HepG2 (cell line): ENCODE results near the gene MPV17L2. TPM values are rescaled to one million over a fixed set of nuclear protein-coding genes. Genes with fewer than 3 reads are reported as not detected.

Experiments used
- ATAC-seq: fragments of 200-7000 bp; cut with Tn5 transposase; 3 replicates; pipeline ENCODE4 v1.9.1; 2020; ENCODE audit warnings: mild to moderate bottlenecking, moderate library complexity
- BruUV-seq: library from RNA; stranded (reverse); fragments of 400-500 nt; replicated peaks from 2 replicates; lab custom pipeline; 2021; lab: Mats Ljungman, UMichigan
- CTCF ChIA-PET: fragments of 300-600 bp; formaldehyde crosslinking; extraction: SDS; loops from one replicate; lab custom pipeline; 2021; ENCODE audit warnings: low total read pairs, inconsistent platforms, low intra/inter-chr PET ratio; lab: Yijun Ruan, JAX
- POLR2A ChIA-PET: fragments of 350-600 bp; sonication (Branson Sonifier 250); formaldehyde crosslinking; loops from one replicate; lab custom pipeline; 2020; ENCODE audit warnings: antibody characterized with exemption, inconsistent platforms; lab: Yijun Ruan, JAX
- DNase-seq: peaks from one replicate; pipeline ENCODE4 v3.0.0-alpha.2; 2015; ENCODE audit warnings: low spot score
- FAIRE-seq: peaks from 3 replicates; lab custom pipeline; 2011; peaks lifted over from hg19 to GRCh38; lab: Jason Lieb, UNC
- H2AFZ ChIP-seq: one replicate; pipeline ENCODE4 v1.6.1; 2011; ENCODE audit warnings: low read length, inconsistent platforms
- H3K27ac ChIP-seq: fragments of 300-600 bp; 3 replicates; pipeline ENCODE4 v1.8.0; 2011; ENCODE audit warnings: mixed run types, mild to moderate bottlenecking, mixed read lengths, low read length, inconsistent platforms; ENCODE audit not compliant: insufficient read depth; ENCODE audit errors: extremely low read length
- H3K27me3 ChIP-seq, 2 experiments: fragments of 200-600 bp in 1 of 2; 2 replicates in 1 of 2; 3 replicates in 1 of 2; pipeline versions ENCODE4 v1.6.0 to v1.8.0; 2011; ENCODE audit warnings: low read length in 2 of 2, mild to moderate bottlenecking in 2 of 2, moderate library complexity in 2 of 2, inconsistent platforms in 1 of 2; ENCODE audit not compliant: insufficient read depth in 2 of 2, control insufficient read depth in 1 of 2
- H3K36me3 ChIP-seq, 2 experiments: fragments of 200-600 bp in 1 of 2; replicated peaks in 1 of 2; 2 replicates in 1 of 2; 3 replicates in 1 of 2; pipeline versions ENCODE4 v1.5.1 to v1.8.0; 2011; ENCODE audit warnings: low read length in 2 of 2, inconsistent platforms in 1 of 2; ENCODE audit not compliant: insufficient read depth in 2 of 2, control insufficient read depth in 1 of 2
- H3K4me1 ChIP-seq: 2 replicates; pipeline ENCODE4 v1.5.1; 2012; ENCODE audit warnings: low read length, inconsistent platforms; ENCODE audit not compliant: insufficient read depth
- H3K4me2 ChIP-seq: 2 replicates; pipeline ENCODE4 v1.6.0; 2011; ENCODE audit warnings: low read depth, low read length, inconsistent platforms
- H3K4me3 ChIP-seq, 3 experiments: fragments of 200-600 bp in 1 of 3; sonication (generic), shearing (Covaris generic) in 1 of 3; replicated peaks in 1 of 3; 2 replicates each; pipeline ENCODE4 v1.5.1; 2011 to 2016; ENCODE audit warnings: low read length in 3 of 3, inconsistent platforms in 2 of 3, low read depth in 2 of 3, mild to moderate bottlenecking in 2 of 3, control low read depth in 1 of 3, mixed read lengths in 1 of 3; ENCODE audit not compliant: insufficient read depth in 1 of 3
- H3K79me2 ChIP-seq: one replicate; pipeline ENCODE4 v1.6.1; 2011; ENCODE audit warnings: low read length, inconsistent platforms; ENCODE audit not compliant: insufficient read depth
- H3K9ac ChIP-seq: 2 replicates; pipeline ENCODE4 v1.6.0; 2011; ENCODE audit warnings: mild to moderate bottlenecking, low read depth, low read length, inconsistent platforms; ENCODE audit not compliant: insufficient read depth
- H3K9me3 ChIP-seq: 2 replicates; pipeline ENCODE4 v1.5.1; 2012; ENCODE audit warnings: mild to moderate bottlenecking, low read length
- H4K20me1 ChIP-seq: 2 replicates; pipeline ENCODE4 v1.6.0; 2011; ENCODE audit warnings: inconsistent platforms, mild to moderate bottlenecking, low read length, moderate library complexity; ENCODE audit not compliant: insufficient read depth
- ADNP ChIP-seq: sonication (generic); formaldehyde crosslinking; IDR thresholded peaks from 2 replicates; pipeline ENCODE4 v1.4.0; 2020; ENCODE audit warnings: missing genetic modification reagents
- CHD4 ChIP-seq: fragments of 200-600 bp; sonication (generic); IDR thresholded peaks from 2 replicates; pipeline ENCODE4 v1.7.0; 2017; ENCODE audit warnings: mild to moderate bottlenecking, low read length, borderline replicate concordance
- DMAP1 ChIP-seq: IDR thresholded peaks from 2 replicates; pipeline ENCODE4 v1.6.1; 2016
- FOXP1 ChIP-seq, 2 experiments: fragments of 450-650 bp in 1 of 2; IDR thresholded peaks; 2 replicates each; pipeline ENCODE4 v1.6.1; 2017 to 2018; ENCODE audit warnings: antibody characterized with exemption in 1 of 2
- RAD21 ChIP-seq: fragments of 450-650 bp; formaldehyde crosslinking; IDR thresholded peaks from 2 replicates; pipeline ENCODE4 v1.5.0; 2020; ENCODE audit warnings: mild to moderate bottlenecking
- RFX5 ChIP-seq: IDR thresholded peaks from 2 replicates; pipeline ENCODE4 v1.6.1; 2011; ENCODE audit warnings: low read depth, low read length, improper control_type of control experiment
- SKI ChIP-seq: fragments of 450-650 bp; IDR thresholded peaks from one replicate; pipeline ENCODE4 v1.6.1; 2018; ENCODE audit warnings: mild to moderate bottlenecking; ENCODE audit not compliant: partially characterized antibody
- ZNF441 ChIP-seq: sonication (generic); formaldehyde crosslinking; IDR thresholded peaks from 2 replicates; pipeline ENCODE4 v1.7.0; 2021; ENCODE audit warnings: missing genetic modification reagents, borderline replicate concordance
- ZNF747 ChIP-seq: sonication (generic); formaldehyde crosslinking; IDR thresholded peaks from 2 replicates; pipeline ENCODE4 v1.8.1; 2023; ENCODE audit warnings: missing genetic modification reagents, mild to moderate bottlenecking, borderline replicate concordance
- WGBS: methylation state at CpG from one replicate; pipeline ENCODE4 v1.1.6; 2017; ENCODE audit warnings: low lambda C conversion rate; 5-methylcytosine and 5-hydroxymethylcytosine counted together
- in situ Hi-C: cut with HindIII; loops from 2 replicates; pipeline ENCODE4 v1.10.0; 2017; ENCODE audit warnings: low pct_unique_long_range_greater_than_20kb; ENCODE audit not compliant: extremely low pct_ligation_motif_present
- intact Hi-C: fragments of 100-400 bp; cut with micrococcal nuclease; formaldehyde crosslinking; loops from one replicate; pipeline ENCODE4 v1.10.0; 2022; ENCODE audit not compliant: unreplicated experiment
- polyA plus RNA-seq, 8 experiments: library from polyadenylated mRNA; depleted of rRNA in 3 of 8; stranded (reverse) in 7 of 8; unstranded in 1 of 8; fragments of >200 nt; fragmentation: Illumina TruSeq in 4 of 8; extraction: Trizol in 4 of 8; gene quantifications; 2 replicates each; pipeline versions ENCODE4 v1.2.1 to v1.2.3, GENCODE V29; 2011 to 2016; ENCODE audit warnings: low read depth in 4 of 8, missing spikeins in 1 of 8, mixed read lengths in 1 of 8; ENCODE audit not compliant: insufficient read depth in 1 of 8
- total RNA-seq, 5 experiments: library from RNA; depleted of rRNA; stranded (reverse); fragments of >200 nt; fragmentation: Illumina TruSeq; extraction: Trizol; gene quantifications; 2 replicates each; pipeline ENCODE4 v1.2.3, GENCODE V29; 2016; ENCODE audit warnings: low read depth in 1 of 5
- TF ChIP-seq, protein P1 (sequence below): sonication (generic); formaldehyde crosslinking; IDR thresholded peaks from 2 replicates; pipeline ENCODE4 v1.4.0; 2020; ENCODE audit warnings: missing genetic modification reagents
- TF ChIP-seq, protein P2 (sequence below): sonication (generic); formaldehyde crosslinking; IDR thresholded peaks from 2 replicates; pipeline ENCODE4 v1.5.0; 2020; ENCODE audit warnings: mild to moderate bottlenecking, missing genetic modification reagents, moderate library complexity
- TF ChIP-seq, protein P3 (sequence below): sonication (generic); formaldehyde crosslinking; IDR thresholded peaks from 2 replicates; pipeline ENCODE4 v1.4.0; 2020; ENCODE audit warnings: missing genetic modification reagents, borderline replicate concordance

Gene MPV17L2
- total and polyA plus RNA-seq, 2 of the 13 experiments (the other 11 are each of a cell fraction or from before 2014, with no cell fraction given), result 13.6 to 16.7 TPM

DNA sequence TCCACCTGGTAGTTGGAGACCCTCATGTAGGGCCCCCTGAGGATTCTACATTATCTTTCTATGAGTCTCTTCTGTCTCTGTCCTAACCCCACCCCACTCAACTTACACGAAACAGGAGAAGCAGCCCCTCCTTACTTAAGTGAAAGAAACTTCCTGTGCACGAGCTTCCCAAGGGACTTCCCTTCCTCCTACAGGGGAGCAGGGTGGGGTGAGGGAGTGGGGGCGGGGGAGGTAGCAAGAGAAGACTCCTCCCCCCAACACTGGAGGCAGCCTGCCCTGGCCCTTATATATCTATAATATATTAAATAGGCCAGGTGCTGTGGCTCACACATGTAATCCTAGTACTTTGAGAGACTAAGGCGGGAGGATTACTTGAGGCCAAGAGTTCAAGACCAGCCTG, 38.8 kb downstream of the MPV17L2 start (continued):
- TF ChIP-seq FOXP1 (IDR thresholded peaks at IDR 0.05), result no peak
- no peak for TF ChIP-seq FOXP1 (CRISPR knock-in tag; IDR thresholded peaks at IDR 0.05)
- TF ChIP-seq DMAP1 (CRISPR knock-in tag), result no peak
- TF ChIP-seq RFX5, result no peak

DNA sequence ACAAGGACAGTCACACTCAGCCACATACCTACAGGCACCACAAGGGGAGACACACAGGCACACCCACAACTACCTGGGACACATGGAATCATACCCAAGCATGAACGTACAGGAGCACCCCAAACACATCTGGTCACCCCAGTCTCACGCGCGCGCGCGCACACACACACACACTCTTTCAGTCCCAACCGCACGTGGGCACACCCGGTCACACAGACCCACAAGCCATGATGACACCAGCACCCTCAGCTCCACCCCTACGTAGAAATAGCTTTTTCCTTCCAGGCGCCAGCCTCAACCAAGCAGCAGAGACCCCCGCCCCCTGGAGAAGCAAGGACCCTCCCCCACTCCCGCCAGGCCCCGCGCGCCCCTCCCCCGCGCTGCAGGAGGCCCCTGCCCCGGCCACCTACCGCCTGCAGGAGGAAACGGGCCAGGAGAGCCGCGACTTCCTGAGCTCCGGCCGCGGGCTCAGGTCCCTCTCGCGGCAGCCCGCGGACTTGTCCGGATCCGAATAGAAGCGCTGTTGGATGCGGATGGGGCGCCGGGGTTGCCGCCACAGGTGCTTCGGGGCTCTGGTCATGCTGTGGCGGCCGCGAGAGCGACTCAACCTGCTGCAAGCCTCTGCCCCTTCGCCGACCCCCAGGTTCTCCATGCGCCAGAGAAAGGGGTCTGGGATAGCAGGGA, 39.7 kb downstream of the MPV17L2 start:
- Histone ChIP-seq H3K79me2 (no peaks in the 10 kb centered on the region), H3K27ac (no peak overlapping the region), H2AFZ (no peak overlapping the region), H3K4me1 (peaks cover 20% of the 10 kb centered on the region), H3K36me3 (no peaks in the 10 kb centered on the region), H3K9me3 (no peaks in the 10 kb centered on the region), H3K9ac (no peak overlapping the region), H3K4me3 (peak overlapping the region in 1 of 3 experiments; percentile 32; a peak in 1 of 6 replicates), H4K20me1 (no peaks in the 10 kb centered on the region; the same call in 1 of the 2 replicates), H3K4me2 (peak overlapping the region; percentile 12; the same call in 1 of the 2 replicates), H3K27me3 (peaks cover 0 to 4% of the 10 kb centered on the region in 2 experiments; a peak in 2 of 5 replicates)
- FAIRE-seq, result no peak
- no TSS peak for BruUV-seq
- POLR2A ChIA-PET, result interaction anchor here (0.6 to 1.3 kb wide), 3 partner anchors 9 to 49 kb away, joined by 3 to 5 read pairs (median 3); partner anchors contain the start of gene MPV17L2
- in situ Hi-C loops (no loop called here), intact Hi-C loops (no loop called here)
- TF ChIP-seq CHD4 (peak; percentile 63; the same call in 1 of the 2 replicates), SKI (peak; percentile 13), RAD21 (CRISPR knock-in tag) (peak; percentile 53), ADNP (CRISPR knock-in tag) (no peak), ZNF441 (CRISPR knock-in tag) (peak; percentile 97), ZNF747 (no peak)
- TF ChIP-seq, protein P1, sequence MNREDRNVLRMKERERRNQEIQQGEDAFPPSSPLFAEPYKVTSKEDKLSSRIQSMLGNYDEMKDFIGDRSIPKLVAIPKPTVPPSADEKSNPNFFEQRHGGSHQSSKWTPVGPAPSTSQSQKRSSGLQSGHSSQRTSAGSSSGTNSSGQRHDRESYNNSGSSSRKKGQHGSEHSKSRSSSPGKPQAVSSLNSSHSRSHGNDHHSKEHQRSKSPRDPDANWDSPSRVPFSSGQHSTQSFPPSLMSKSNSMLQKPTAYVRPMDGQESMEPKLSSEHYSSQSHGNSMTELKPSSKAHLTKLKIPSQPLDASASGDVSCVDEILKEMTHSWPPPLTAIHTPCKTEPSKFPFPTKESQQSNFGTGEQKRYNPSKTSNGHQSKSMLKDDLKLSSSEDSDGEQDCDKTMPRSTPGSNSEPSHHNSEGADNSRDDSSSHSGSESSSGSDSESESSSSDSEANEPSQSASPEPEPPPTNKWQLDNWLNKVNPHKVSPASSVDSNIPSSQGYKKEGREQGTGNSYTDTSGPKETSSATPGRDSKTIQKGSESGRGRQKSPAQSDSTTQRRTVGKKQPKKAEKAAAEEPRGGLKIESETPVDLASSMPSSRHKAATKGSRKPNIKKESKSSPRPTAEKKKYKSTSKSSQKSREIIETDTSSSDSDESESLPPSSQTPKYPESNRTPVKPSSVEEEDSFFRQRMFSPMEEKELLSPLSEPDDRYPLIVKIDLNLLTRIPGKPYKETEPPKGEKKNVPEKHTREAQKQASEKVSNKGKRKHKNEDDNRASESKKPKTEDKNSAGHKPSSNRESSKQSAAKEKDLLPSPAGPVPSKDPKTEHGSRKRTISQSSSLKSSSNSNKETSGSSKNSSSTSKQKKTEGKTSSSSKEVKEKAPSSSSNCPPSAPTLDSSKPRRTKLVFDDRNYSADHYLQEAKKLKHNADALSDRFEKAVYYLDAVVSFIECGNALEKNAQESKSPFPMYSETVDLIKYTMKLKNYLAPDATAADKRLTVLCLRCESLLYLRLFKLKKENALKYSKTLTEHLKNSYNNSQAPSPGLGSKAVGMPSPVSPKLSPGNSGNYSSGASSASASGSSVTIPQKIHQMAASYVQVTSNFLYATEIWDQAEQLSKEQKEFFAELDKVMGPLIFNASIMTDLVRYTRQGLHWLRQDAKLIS (CRISPR knock-in tag), result 0 out of 2 replicates have a peak, but pooled peaks have one; percentile 9
- TF ChIP-seq, protein P2, sequence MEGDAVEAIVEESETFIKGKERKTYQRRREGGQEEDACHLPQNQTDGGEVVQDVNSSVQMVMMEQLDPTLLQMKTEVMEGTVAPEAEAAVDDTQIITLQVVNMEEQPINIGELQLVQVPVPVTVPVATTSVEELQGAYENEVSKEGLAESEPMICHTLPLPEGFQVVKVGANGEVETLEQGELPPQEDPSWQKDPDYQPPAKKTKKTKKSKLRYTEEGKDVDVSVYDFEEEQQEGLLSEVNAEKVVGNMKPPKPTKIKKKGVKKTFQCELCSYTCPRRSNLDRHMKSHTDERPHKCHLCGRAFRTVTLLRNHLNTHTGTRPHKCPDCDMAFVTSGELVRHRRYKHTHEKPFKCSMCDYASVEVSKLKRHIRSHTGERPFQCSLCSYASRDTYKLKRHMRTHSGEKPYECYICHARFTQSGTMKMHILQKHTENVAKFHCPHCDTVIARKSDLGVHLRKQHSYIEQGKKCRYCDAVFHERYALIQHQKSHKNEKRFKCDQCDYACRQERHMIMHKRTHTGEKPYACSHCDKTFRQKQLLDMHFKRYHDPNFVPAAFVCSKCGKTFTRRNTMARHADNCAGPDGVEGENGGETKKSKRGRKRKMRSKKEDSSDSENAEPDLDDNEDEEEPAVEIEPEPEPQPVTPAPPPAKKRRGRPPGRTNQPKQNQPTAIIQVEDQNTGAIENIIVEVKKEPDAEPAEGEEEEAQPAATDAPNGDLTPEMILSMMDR (CRISPR knock-in tag), result peak; percentile 43
- TF ChIP-seq, protein P3, sequence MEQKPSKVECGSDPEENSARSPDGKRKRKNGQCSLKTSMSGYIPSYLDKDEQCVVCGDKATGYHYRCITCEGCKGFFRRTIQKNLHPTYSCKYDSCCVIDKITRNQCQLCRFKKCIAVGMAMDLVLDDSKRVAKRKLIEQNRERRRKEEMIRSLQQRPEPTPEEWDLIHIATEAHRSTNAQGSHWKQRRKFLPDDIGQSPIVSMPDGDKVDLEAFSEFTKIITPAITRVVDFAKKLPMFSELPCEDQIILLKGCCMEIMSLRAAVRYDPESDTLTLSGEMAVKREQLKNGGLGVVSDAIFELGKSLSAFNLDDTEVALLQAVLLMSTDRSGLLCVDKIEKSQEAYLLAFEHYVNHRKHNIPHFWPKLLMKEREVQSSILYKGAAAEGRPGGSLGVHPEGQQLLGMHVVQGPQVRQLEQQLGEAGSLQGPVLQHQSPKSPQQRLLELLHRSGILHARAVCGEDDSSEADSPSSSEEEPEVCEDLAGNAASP (CRISPR knock-in tag), result no peak
- ATAC-seq, result peak; percentile 79
- 28% methylated on average over 10 of the region's 46 CpGs for WGBS
- CTCF ChIA-PET, result interaction anchor here (0.9 kb wide), 1 partner anchor 120 kb away, joined by 3 read pairs; no protein-coding TSS in a partner anchor
- no peak for DNase-seq
